Measurements from ENCODE around the gene PUSL1.

GRCh38 chr1:1272341-1273208 is 35.8 kb upstream of the PUSL1 start:
- TF ChIP-seq GABPA (IDR thresholded peaks at IDR 0.05; ENCODE audit: low read depth) (no peak), CTCF (IDR thresholded peaks at IDR 0.05; ENCODE audit: insufficient read depth, low read length) (no peak), REST (IDR thresholded peaks at IDR 0.05; ENCODE audit: insufficient replicate concordance, low read depth) (no peak)
